Measurements from ENCODE around the gene THBS4.

DNA sequence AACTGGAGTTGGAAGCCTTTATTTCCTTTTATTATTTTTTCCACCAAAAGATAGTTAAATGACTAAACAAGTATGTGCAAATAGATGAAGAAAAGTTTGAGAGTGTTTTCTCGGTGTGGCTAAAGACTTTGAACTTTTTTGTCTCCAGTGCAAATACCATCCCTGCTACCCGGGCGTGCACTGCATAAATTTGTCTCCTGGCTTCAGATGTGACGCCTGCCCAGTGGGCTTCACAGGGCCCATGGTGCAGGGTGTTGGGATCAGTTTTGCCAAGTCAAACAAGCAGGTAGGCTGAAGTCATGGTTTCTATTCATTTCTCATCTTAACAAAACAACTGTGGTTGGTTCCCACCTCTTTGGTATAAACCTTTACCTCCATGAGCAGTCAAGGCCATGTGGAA is 26.4 kb downstream of the THBS4 start:
- TF ChIP-seq, protein P1, sequence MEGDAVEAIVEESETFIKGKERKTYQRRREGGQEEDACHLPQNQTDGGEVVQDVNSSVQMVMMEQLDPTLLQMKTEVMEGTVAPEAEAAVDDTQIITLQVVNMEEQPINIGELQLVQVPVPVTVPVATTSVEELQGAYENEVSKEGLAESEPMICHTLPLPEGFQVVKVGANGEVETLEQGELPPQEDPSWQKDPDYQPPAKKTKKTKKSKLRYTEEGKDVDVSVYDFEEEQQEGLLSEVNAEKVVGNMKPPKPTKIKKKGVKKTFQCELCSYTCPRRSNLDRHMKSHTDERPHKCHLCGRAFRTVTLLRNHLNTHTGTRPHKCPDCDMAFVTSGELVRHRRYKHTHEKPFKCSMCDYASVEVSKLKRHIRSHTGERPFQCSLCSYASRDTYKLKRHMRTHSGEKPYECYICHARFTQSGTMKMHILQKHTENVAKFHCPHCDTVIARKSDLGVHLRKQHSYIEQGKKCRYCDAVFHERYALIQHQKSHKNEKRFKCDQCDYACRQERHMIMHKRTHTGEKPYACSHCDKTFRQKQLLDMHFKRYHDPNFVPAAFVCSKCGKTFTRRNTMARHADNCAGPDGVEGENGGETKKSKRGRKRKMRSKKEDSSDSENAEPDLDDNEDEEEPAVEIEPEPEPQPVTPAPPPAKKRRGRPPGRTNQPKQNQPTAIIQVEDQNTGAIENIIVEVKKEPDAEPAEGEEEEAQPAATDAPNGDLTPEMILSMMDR (IDR thresholded peaks at IDR 0.05), result no peak
- no peak for TF ChIP-seq POLR2A (IDR thresholded peaks at IDR 0.05)
